ENCODE measurements around the gene CXCL8. TPM values are rescaled to one million over a fixed set of nuclear protein-coding genes. Genes with fewer than 3 reads are reported as not detected.

Gene CXCL8
- total and polyA plus RNA-seq, 2 of the 8 experiments (the other 6 are each of a cell fraction or from before 2014, with no cell fraction given) = not detected

DNA sequence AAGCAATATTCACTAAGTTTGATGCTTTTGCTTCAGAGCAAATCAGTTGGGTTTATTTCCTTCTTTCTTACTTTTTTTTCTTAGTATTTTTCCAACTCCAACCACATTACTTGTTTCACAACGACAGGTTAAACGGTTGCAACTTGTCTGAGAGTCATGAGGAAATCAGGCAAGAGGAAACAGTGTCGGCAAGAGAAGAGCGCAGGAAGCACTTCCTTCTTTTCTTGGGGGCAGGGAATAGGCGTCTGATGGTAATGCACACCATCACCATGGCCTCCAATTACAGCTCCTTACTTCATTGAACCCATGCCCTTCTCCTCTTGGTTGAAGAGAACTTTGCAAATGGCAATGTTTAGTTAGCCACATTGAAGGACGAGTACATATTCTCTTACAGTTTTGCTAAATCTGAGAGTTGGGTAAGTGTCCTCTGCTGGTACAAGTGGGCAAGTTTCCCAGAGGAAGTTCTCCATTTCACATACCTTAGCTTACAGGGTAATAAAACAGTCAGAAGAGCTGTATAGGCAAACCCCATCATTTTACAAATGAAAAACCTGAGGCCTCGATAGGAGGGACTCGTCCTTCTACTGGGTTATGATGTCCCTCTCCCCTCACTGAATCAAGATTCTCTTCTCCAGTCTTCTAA is 8.3 kb upstream of the CXCL8 start:
- Histone ChIP-seq H4K91ac (replicated peaks; ENCODE audit: insufficient read length, low read length) (no peak overlapping the region), H2BK120ac (replicated peaks; ENCODE audit: low read depth, low read length) (no peak overlapping the region), H3K79me1 (ENCODE audit: low read depth, low read length) (no peaks in the 10 kb centered on the region), H3K4ac (replicated peaks; ENCODE audit: insufficient read length, low read depth, low read length) (no peak overlapping the region), H3K14ac (ENCODE audit: insufficient read length) (no peak overlapping the region), H3K23me2 (ENCODE audit: low read depth, low read length) (no peaks in the 10 kb centered on the region; the same call in 1 of the 2 replicates), H3K9ac (replicated peaks in 1 of 4; ENCODE audit: extremely low read depth in 1 of 4, low read depth in 3 of 4, low read length in 3 of 4) (no peak overlapping the region), H2BK20ac (ENCODE audit: low read length) (no peak overlapping the region), H4K8ac (ENCODE audit: extremely low read depth, insufficient read depth, low read length) (no peak overlapping the region), H3K4me3 (ENCODE audit: extremely low read depth in 1 of 4, insufficient read depth in 2 of 4, low read depth in 3 of 4, low read length in 4 of 4) (no peak overlapping the region), H2BK5ac (ENCODE audit: low read depth, low read length) (no peak overlapping the region), H3K18ac (ENCODE audit: extremely low read depth, low read length) (no peak overlapping the region), H2AFZ (ENCODE audit: low read length) (no peak overlapping the region), H3K4me2 (ENCODE audit: insufficient read depth in 1 of 2, low read depth in 2 of 2, low read length in 2 of 2) (no peak overlapping the region), H3K36me3 (ENCODE audit: control insufficient read depth in 2 of 4, insufficient read depth in 4 of 4, low read length in 3 of 4) (no peaks in the 10 kb centered on the region), H2AK5ac (ENCODE audit: low read depth, low read length) (no peak overlapping the region), H3K9me3 (ENCODE audit: insufficient read depth in 2 of 2, low read depth in 1 of 2, low read length in 1 of 2) (no peaks in the 10 kb centered on the region), H3K23ac (ENCODE audit: insufficient read length) (no peak overlapping the region), H2BK12ac (ENCODE audit: low read depth, low read length) (no peak overlapping the region), H4K20me1 (replicated peaks in 1 of 2; ENCODE audit: control insufficient read depth in 1 of 2, insufficient read depth in 2 of 2, low read length in 2 of 2) (no peaks in the 10 kb centered on the region), H4K5ac (ENCODE audit: insufficient read length, low read depth, low read length) (no peak overlapping the region), H3K27me3 (replicated peaks in 1 of 4; ENCODE audit: control insufficient read depth in 3 of 4, extremely low read depth in 1 of 4, insufficient read depth in 3 of 4, low read length in 3 of 4) (no peaks in the 10 kb centered on the region), H3K27ac (ENCODE audit: low read depth, low read length) (no peak overlapping the region), H3K56ac (replicated peaks; ENCODE audit: insufficient read length, low read depth, low read length) (no peak overlapping the region), H2BK15ac (ENCODE audit: low read length) (no peak overlapping the region), H3K4me1 (replicated peaks in 1 of 4; ENCODE audit: control insufficient read depth in 3 of 4, insufficient read depth in 4 of 4, low read length in 3 of 4) (peaks cover 0 to 2% (median 0%) of the 10 kb centered on the region in 4 experiments; a peak in 1 of 7 replicates), H3K79me2 (ENCODE audit: control insufficient read depth in 1 of 2, insufficient read depth in 2 of 2, low read length in 2 of 2) (no peaks in the 10 kb centered on the region)
- ChIA-PET POLR2A (ENCODE audit: partially characterized antibody) (no interaction called here), CTCF (ENCODE audit: partially characterized antibody) (interaction anchor here (1.4 to 4.1 kb wide), 8 partner anchors 9 to 402 kb away, joined by 3 to 30 read pairs (median 12); partner anchors contain the start of gene CXCL8)
- 93% methylated on average over 8 of the region's 8 CpGs; no CpG with 5 or more reads in 1 of the 2 experiments for WGBS, 2 experiments (ENCODE audit: extremely low coverage in 1 of 2, insufficient coverage in 1 of 2, insufficient read length in 1 of 2, insufficient replicate concordance in 2 of 2, low coverage in 1 of 2, low lambda C conversion rate in 2 of 2, missing lambda C conversion rate in 1 of 2)
- DNase-seq (ENCODE audit: low read depth in 1 of 2, low spot score in 2 of 2) (no peak), FAIRE-seq (no peak)
- TF ChIP-seq, protein P1, sequence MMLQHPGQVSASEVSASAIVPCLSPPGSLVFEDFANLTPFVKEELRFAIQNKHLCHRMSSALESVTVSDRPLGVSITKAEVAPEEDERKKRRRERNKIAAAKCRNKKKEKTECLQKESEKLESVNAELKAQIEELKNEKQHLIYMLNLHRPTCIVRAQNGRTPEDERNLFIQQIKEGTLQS (IDR thresholded peaks at IDR 0.05; ENCODE audit: insufficient read depth, low read depth, low read length) = no peak
- TF ChIP-seq ZNF274 (IDR thresholded peaks at IDR 0.05; ENCODE audit: borderline replicate concordance, extremely low read depth, low read length) (no peak), SP1 (IDR thresholded peaks at IDR 0.05; ENCODE audit: low read depth, low read length) (no peak), TCF12 (IDR thresholded peaks at IDR 0.05; ENCODE audit: low read depth, low read length) (no peak), RAD21 (IDR thresholded peaks at IDR 0.05 in 1 of 2, conservative IDR thresholded peaks at IDR 0.05 in 1 of 2; ENCODE audit: low read depth in 2 of 2, low read length in 2 of 2) (no peak), JUND (IDR thresholded peaks at IDR 0.05; ENCODE audit: low read length) (no peak), KDM5A (IDR thresholded peaks at IDR 0.05; ENCODE audit: low read length) (no peak), RFX5 (IDR thresholded peaks at IDR 0.05; ENCODE audit: borderline replicate concordance, low read depth, low read length) (no peak), MAFK (IDR thresholded peaks at IDR 0.05; ENCODE audit: low read depth, low read length) (no peak), NANOG (IDR thresholded peaks at IDR 0.05; ENCODE audit: insufficient read depth, low read depth, low read length, poor library complexity, severe bottlenecking) (no peak), CHD2 (IDR thresholded peaks at IDR 0.05; ENCODE audit: low read length) (no peak), BCL11A (IDR thresholded peaks at IDR 0.05; ENCODE audit: low read depth in 2 of 2, low read length in 2 of 2) (no peak)

Data from H1 (cell line).